Measurements from ENCODE around the gene ARL2BP.

ARL2BP gene

DNA sequence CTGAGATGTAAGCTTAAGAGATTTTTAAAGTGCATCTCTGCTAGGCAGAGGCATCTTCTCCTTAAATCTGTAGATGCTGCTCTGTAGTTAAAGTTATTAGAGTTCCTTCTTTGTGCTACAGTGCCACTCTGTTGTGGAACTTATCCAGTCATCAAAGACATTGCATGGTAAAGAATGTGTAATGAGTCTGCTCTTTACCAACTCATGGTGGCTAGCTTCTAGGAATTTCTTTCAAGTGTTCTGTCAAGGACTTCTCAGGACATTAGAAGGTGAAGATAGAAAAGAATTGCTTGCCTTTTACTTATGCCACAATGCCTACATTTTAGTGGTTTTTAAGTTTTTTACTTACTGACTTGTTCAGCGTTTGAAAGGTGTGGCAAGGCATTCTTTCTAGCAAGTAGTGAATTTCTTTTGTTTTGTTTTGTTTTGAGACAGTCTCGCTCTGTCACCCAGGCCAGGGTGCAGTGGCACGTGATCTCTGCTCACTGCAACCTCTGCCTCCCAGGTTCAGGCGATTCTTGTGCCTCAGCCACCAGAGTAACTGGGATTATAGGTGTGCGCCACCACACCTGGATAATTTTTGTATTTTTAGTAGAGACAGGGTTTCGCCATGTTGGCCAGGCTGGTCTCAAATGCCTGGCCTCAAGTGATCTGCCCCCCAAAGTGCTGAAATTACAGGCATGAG is 20.3 kb upstream of the ARL2BP start:
- TF ChIP-seq, protein P1, sequence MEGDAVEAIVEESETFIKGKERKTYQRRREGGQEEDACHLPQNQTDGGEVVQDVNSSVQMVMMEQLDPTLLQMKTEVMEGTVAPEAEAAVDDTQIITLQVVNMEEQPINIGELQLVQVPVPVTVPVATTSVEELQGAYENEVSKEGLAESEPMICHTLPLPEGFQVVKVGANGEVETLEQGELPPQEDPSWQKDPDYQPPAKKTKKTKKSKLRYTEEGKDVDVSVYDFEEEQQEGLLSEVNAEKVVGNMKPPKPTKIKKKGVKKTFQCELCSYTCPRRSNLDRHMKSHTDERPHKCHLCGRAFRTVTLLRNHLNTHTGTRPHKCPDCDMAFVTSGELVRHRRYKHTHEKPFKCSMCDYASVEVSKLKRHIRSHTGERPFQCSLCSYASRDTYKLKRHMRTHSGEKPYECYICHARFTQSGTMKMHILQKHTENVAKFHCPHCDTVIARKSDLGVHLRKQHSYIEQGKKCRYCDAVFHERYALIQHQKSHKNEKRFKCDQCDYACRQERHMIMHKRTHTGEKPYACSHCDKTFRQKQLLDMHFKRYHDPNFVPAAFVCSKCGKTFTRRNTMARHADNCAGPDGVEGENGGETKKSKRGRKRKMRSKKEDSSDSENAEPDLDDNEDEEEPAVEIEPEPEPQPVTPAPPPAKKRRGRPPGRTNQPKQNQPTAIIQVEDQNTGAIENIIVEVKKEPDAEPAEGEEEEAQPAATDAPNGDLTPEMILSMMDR (IDR thresholded peaks at IDR 0.05; ENCODE audit: extremely low read depth, insufficient read depth, missing control alignments), result no peak
- DNase-seq (ENCODE audit: low spot score), result no peak
- in situ Hi-C loops (cut with MboI; ENCODE audit: low pct_unique_long_range_greater_than_20kb, low sequenced_read_pairs, unreplicated experiment), result no loop called here

GRCh38 chr16:57225978-57226377 is 19.1 kb upstream of the ARL2BP start:
- TF ChIP-seq, protein P1 (IDR thresholded peaks at IDR 0.05; ENCODE audit: extremely low read depth, insufficient read depth, missing control alignments), result no peak
- no peak for DNase-seq (ENCODE audit: low spot score)
- in situ Hi-C loops (cut with MboI; ENCODE audit: low pct_unique_long_range_greater_than_20kb, low sequenced_read_pairs, unreplicated experiment), result no loop called here

GRCh38 chr16:57226701-57227621 is 18.1 kb upstream of the ARL2BP start:
- TF ChIP-seq, protein P1 (IDR thresholded peaks at IDR 0.05; ENCODE audit: extremely low read depth, insufficient read depth, missing control alignments), result no peak
- in situ Hi-C loops (cut with MboI; ENCODE audit: low pct_unique_long_range_greater_than_20kb, low sequenced_read_pairs, unreplicated experiment), result no loop called here
- DNase-seq (ENCODE audit: low spot score), result no peak

GRCh38 chr16:57229079-57229478 is 16.0 kb upstream of the ARL2BP start:
- TF ChIP-seq, protein P1 (IDR thresholded peaks at IDR 0.05; ENCODE audit: extremely low read depth, insufficient read depth, missing control alignments), result no peak
- in situ Hi-C loops (cut with MboI; ENCODE audit: low pct_unique_long_range_greater_than_20kb, low sequenced_read_pairs, unreplicated experiment), result no loop called here
- DNase-seq (ENCODE audit: low spot score), result no peak

GRCh38 chr16:57231821-57232350 is 13.2 kb upstream of the ARL2BP start:
- TF ChIP-seq, protein P1 (IDR thresholded peaks at IDR 0.05; ENCODE audit: extremely low read depth, insufficient read depth, missing control alignments), result no peak
- DNase-seq (ENCODE audit: low spot score), result no peak
- in situ Hi-C loops (cut with MboI; ENCODE audit: low pct_unique_long_range_greater_than_20kb, low sequenced_read_pairs, unreplicated experiment), result no loop called here

- no peak for DNase-seq (ENCODE audit: low spot score)
- in situ Hi-C loops (cut with MboI; ENCODE audit: low pct_unique_long_range_greater_than_20kb, low sequenced_read_pairs, unreplicated experiment), result no loop called here
- TF ChIP-seq, protein P1 (IDR thresholded peaks at IDR 0.05; ENCODE audit: extremely low read depth, insufficient read depth, missing control alignments), result no peak
These were observed 10.9 kb upstream of the ARL2BP start for GRCh38 chr16:57233944-57234706.
